K562 (cell line): ENCODE data around the gene TFE3. TPM values are rescaled to one million over a fixed set of nuclear protein-coding genes. Genes with fewer than 3 reads are reported as not detected.
A peak's percentile ranks its signal among the peaks of the same experiment; 100 is the strongest.

Source experiments
- ATAC-seq: fragments of 200-7000 bp; cut with Tn5 transposase; 3 replicates; pipeline ENCODE4 v1.9.1; 2020; ENCODE audit warnings: moderate library complexity
- BruUV-seq: library from RNA; stranded (reverse); fragments of 400-500 nt; replicated peaks from 2 replicates; lab custom pipeline; 2021; lab: Mats Ljungman, UMichigan
- CTCF ChIA-PET: fragments of 300-600 bp; formaldehyde crosslinking; extraction: SDS; loops from one replicate; lab custom pipeline; 2021; ENCODE audit warnings: low intra/inter-chr PET ratio; lab: Yijun Ruan, JAX
- POLR2A ChIA-PET: fragments of 300-600, 350-650 bp; sonication (Branson Sonifier 250); formaldehyde crosslinking; extraction: SDS; loops from one replicate; lab custom pipeline; 2021; ENCODE audit warnings: antibody characterized with exemption, inconsistent platforms; lab: Yijun Ruan, JAX
- DNase-seq, 4 experiments: peaks; one replicate each; pipeline versions ENCODE4 v3.0.0 to v3.0.0-alpha.2; 2011 to 2018; ENCODE audit warnings: low spot score in 3 of 4, mixed read lengths in 3 of 4; ENCODE audit errors: extremely low read depth in 1 of 4
- FAIRE-seq: peaks from 2 replicates; lab custom pipeline; 2011; peaks lifted over from hg19 to GRCh38; lab: Jason Lieb, UNC
- H2AFZ ChIP-seq: 2 replicates; pipeline ENCODE4 v1.6.0; 2011; ENCODE audit warnings: low read depth, low read length, control low read depth, inconsistent platforms
- H3K27ac ChIP-seq: fragments of 200-600 bp; 3 replicates; pipeline ENCODE4 v1.8.0; 2011; ENCODE audit warnings: low read depth, mild to moderate bottlenecking, control low read depth, inconsistent platforms, low read length, moderate library complexity, mixed read lengths; ENCODE audit errors: extremely low read depth
- H3K27me3 ChIP-seq, 2 experiments: fragments of 300-600 bp in 1 of 2; 2 replicates in 1 of 2; 3 replicates in 1 of 2; pipeline versions ENCODE4 v1.6.0 to v1.8.0; 2011; ENCODE audit warnings: inconsistent platforms in 2 of 2, low read length in 2 of 2, mild to moderate bottlenecking in 1 of 2, mixed read lengths in 1 of 2, moderate library complexity in 1 of 2; ENCODE audit not compliant: control insufficient read depth in 2 of 2, insufficient read depth in 2 of 2
- H3K36me3 ChIP-seq: fragments of 300-600 bp; 3 replicates; pipeline ENCODE4 v1.8.0; 2011; ENCODE audit warnings: mild to moderate bottlenecking, low read length, inconsistent platforms; ENCODE audit not compliant: control insufficient read depth, insufficient read depth
- H3K4me1 ChIP-seq, 2 experiments: fragments of 200-600 bp in 1 of 2; replicated peaks in 1 of 2; 2 replicates in 1 of 2; 3 replicates in 1 of 2; pipeline versions ENCODE4 v1.5.1 to v1.8.0; 2011; ENCODE audit warnings: inconsistent platforms in 2 of 2, low read length in 2 of 2, mild to moderate bottlenecking in 1 of 2, mixed read lengths in 1 of 2, moderate library complexity in 1 of 2; ENCODE audit not compliant: control insufficient read depth in 2 of 2, insufficient read depth in 2 of 2
- H3K4me2 ChIP-seq: 2 replicates; pipeline ENCODE4 v1.6.1; 2011; ENCODE audit warnings: low read length, control low read depth, inconsistent platforms, mixed read lengths; ENCODE audit not compliant: insufficient read depth
- H3K4me3 ChIP-seq: fragments of 200-600 bp; sonication (generic), shearing (Covaris generic); 2 replicates; pipeline ENCODE4 v1.5.1; 2016; ENCODE audit warnings: control low read depth, inconsistent platforms
- H3K79me2 ChIP-seq: fragments of 200-600 bp; 3 replicates; pipeline ENCODE4 v1.8.0; 2011; ENCODE audit warnings: low read length, inconsistent platforms; ENCODE audit not compliant: control insufficient read depth, insufficient read depth
- H3K9ac ChIP-seq, 2 experiments: 2 replicates each; pipeline versions ENCODE4 v1.6.0 to v1.6.1; 2011; ENCODE audit warnings: low read depth in 2 of 2, low read length in 2 of 2, control low read depth in 1 of 2, inconsistent platforms in 1 of 2, mild to moderate bottlenecking in 1 of 2, mixed read lengths in 1 of 2; ENCODE audit not compliant: insufficient read depth in 1 of 2
- H3K9me1 ChIP-seq: one replicate; pipeline ENCODE4 v1.6.0; 2011; ENCODE audit warnings: inconsistent platforms, mild to moderate bottlenecking, low read length, moderate library complexity; ENCODE audit not compliant: control insufficient read depth, insufficient read depth
- H3K9me3 ChIP-seq: replicated peaks from 2 replicates; pipeline ENCODE4 v1.5.1; 2011; ENCODE audit warnings: low read depth, low read length, inconsistent platforms; ENCODE audit not compliant: control insufficient read depth, insufficient read depth
- H4K20me1 ChIP-seq: replicated peaks from 2 replicates; pipeline ENCODE4 v1.6.1; 2011; ENCODE audit warnings: low read length, inconsistent platforms, mixed read lengths; ENCODE audit not compliant: control insufficient read depth, insufficient read depth
- CXXC5 ChIP-seq: fragments of 250-450 bp; sonication (Bioruptor Pico); IDR thresholded peaks from 2 replicates; pipeline ENCODE4 v1.8.0; 2022; ENCODE audit warnings: inconsistent platforms, mild to moderate bottlenecking, moderate library complexity
- HMG20A ChIP-seq: fragments of 450-650 bp; formaldehyde crosslinking; conservative IDR thresholded peaks from 2 replicates; pipeline ENCODE4 v1.4.0; 2020; ENCODE audit warnings: mild to moderate bottlenecking, mixed read lengths
- POLR2G ChIP-seq: fragments of 200-400 bp; formaldehyde crosslinking; IDR thresholded peaks from 2 replicates; pipeline ENCODE4 v1.6.1; 2017; ENCODE audit warnings: low read depth, mild to moderate bottlenecking, antibody characterized with exemption, low read length, moderate library complexity
- RBFOX2 ChIP-seq: fragments of 200-400 bp; formaldehyde crosslinking; IDR thresholded peaks from 2 replicates; pipeline ENCODE4 v1.6.1; 2017; ENCODE audit warnings: low read depth, mild to moderate bottlenecking, low read length, moderate library complexity
- WGBS: fragments of 100-300 bp; shearing (Covaris generic); methylation state at CpG from one replicate; pipeline ENCODE4 v1.1.6; 2016; ENCODE audit warnings: low coverage, mixed read lengths; ENCODE audit not compliant: insufficient coverage; ENCODE audit errors: missing lambda C conversion rate; 5-methylcytosine and 5-hydroxymethylcytosine counted together
- in situ Hi-C: fragments of 300-500 bp; cut with MboI; formaldehyde crosslinking; loops from 4 replicates; pipeline ENCODE4 v1.15.0; 2018; ENCODE audit warnings: inconsistent platforms, mixed read lengths
- intact Hi-C: fragments of 100-400 bp; cut with micrococcal nuclease; formaldehyde crosslinking; loops from 2 replicates; pipeline ENCODE4 v1.14.2; 2022
- polyA plus RNA-seq, 8 experiments: library from polyadenylated mRNA; depleted of rRNA in 4 of 8; stranded (reverse) in 5 of 8; unstranded in 3 of 8; fragments of >200 nt; fragmentation: Nextera tagmentation in 2 of 8; fragmentation: Illumina TruSeq in 1 of 8; extraction: Ambion mirVana in 2 of 8; extraction: Trizol in 1 of 8; gene quantifications; 2 replicates each; pipeline versions ENCODE4 v1.2.1 to v1.2.3, GENCODE V29; 2011 to 2014; ENCODE audit warnings: inconsistent platforms in 1 of 8, missing spikeins in 1 of 8
- total RNA-seq, 7 experiments: library from RNA; depleted of rRNA in 6 of 7; stranded (reverse); fragments of >200 nt in 6 of 7; fragmentation: Illumina TruSeq in 2 of 7; extraction: Trizol in 2 of 7; gene quantifications; 2 replicates each; pipeline versions ENCODE4 v1.2.1 to v1.2.3, GENCODE V29; 2011 to 2021; ENCODE audit warnings: low replicate concordance in 1 of 7
- TF ChIP-seq, protein P1 (sequence below): sonication (generic); formaldehyde crosslinking; IDR thresholded peaks from 2 replicates; pipeline ENCODE4 v1.8.0; 2022; ENCODE audit warnings: mild to moderate bottlenecking, missing genetic modification reagents
- TF ChIP-seq, protein P2 (sequence below): fragments of 250-450 bp; sonication (Bioruptor Pico); IDR thresholded peaks from 2 replicates; pipeline ENCODE4 v1.4.0; 2020

TFE3 gene
- total and polyA plus RNA-seq, 9 of the 15 experiments (the other 6 are each of a cell fraction or from before 2014, with no cell fraction given) = 1.9 to 20.3 (median 11.9) TPM

DNA sequence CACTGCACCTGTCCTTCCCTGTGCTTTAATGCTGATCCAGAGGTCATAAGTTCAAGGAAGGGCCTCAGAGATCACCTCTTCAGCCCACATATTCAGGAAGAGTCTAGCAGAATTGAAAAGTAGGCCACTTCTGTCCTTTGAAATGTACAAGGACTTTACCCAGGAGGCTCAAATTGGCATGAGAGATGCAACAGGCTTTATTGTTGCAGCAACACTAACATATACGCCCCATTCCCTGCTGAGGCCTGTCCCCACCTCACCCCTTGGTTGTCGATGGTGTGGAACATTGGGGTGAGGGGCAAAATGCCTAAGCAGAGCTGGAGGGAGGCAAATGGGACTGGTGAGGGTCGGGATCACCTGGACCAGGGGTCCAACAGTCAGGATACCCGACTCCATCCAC lies 27.8 kb upstream of the TFE3 start (continued):
- no peak for TF ChIP-seq HMG20A (CRISPR knock-in tag)
- no peak for TF ChIP-seq CXXC5 (CRISPR knock-in tag)
- TF ChIP-seq, protein P1, sequence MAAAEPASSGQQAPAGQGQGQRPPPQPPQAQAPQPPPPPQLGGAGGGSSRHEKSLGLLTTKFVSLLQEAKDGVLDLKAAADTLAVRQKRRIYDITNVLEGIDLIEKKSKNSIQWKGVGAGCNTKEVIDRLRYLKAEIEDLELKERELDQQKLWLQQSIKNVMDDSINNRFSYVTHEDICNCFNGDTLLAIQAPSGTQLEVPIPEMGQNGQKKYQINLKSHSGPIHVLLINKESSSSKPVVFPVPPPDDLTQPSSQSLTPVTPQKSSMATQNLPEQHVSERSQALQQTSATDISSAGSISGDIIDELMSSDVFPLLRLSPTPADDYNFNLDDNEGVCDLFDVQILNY = no peak

DNA sequence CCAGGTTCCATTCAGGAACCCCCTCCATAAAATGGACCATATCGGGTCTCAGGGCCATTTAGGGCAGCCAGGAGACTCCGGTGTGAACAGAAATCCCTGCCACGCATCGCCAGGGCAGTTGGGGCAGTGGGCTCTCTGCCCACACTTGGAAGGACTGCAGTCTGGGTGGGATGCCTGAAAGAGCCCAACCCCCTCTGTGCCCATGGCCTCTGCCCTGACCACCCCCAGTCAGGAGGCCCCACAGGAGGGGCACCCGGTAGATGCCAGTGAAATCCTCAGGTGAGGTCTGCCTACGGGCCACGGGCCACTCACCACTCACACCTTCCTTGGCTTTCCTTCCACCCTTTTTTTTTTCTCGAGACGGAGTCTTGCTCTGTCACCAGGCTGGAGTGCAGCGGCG lies 25.9 kb upstream of the TFE3 start:
- intact Hi-C loops = no loop called here
- H2AFZ ChIP-seq = no peak overlapping the region
- no peak overlapping the region for H3K4me2 ChIP-seq
- H4K20me1 ChIP-seq = no peaks in the 10 kb centered on the region
- ChIA-PET CTCF (no interaction called here), POLR2A (no interaction called here)
- H3K9me3 ChIP-seq = no peaks in the 10 kb centered on the region
- ATAC-seq = no peak
- H3K9me1 ChIP-seq = no peaks in the 10 kb centered on the region
- no peaks in the 10 kb centered on the region for H3K36me3 ChIP-seq
- FAIRE-seq = no peak
- in situ Hi-C loops = no loop called here
- H3K4me3 ChIP-seq = no peak overlapping the region
- H3K27me3 ChIP-seq = no peaks in the 10 kb centered on the region
- H3K9ac ChIP-seq = peak overlapping the region in 1 of 2 experiments; percentile 43; a peak in 1 of 4 replicates
- peaks cover 0 to 42% of the 10 kb centered on the region in 2 experiments; a peak in 3 of 5 replicates for H3K4me1 ChIP-seq
- BruUV-seq = no TSS peak
- TF ChIP-seq, protein P2, sequence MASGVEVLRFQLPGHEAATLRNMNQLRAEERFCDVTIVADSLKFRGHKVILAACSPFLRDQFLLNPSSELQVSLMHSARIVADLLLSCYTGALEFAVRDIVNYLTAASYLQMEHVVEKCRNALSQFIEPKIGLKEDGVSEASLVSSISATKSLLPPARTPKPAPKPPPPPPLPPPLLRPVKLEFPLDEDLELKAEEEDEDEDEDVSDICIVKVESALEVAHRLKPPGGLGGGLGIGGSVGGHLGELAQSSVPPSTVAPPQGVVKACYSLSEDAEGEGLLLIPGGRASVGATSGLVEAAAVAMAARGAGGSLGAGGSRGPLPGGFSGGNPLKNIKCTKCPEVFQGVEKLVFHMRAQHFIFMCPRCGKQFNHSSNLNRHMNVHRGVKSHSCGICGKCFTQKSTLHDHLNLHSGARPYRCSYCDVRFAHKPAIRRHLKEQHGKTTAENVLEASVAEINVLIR = no peak
- TF ChIP-seq POLR2G = peak; percentile 66
- 0 out of 2 replicates have a peak, but pooled peaks have one; percentile 19 for TF ChIP-seq RBFOX2
- no peaks in the 10 kb centered on the region for H3K79me2 ChIP-seq
- DNase-seq = no peak
- 83% methylated on average over 8 of the region's 11 CpGs for WGBS
- H3K27ac ChIP-seq = no peak overlapping the region
